ENCODE data around the gene GARIN5B.

Gene GARIN5B

DNA sequence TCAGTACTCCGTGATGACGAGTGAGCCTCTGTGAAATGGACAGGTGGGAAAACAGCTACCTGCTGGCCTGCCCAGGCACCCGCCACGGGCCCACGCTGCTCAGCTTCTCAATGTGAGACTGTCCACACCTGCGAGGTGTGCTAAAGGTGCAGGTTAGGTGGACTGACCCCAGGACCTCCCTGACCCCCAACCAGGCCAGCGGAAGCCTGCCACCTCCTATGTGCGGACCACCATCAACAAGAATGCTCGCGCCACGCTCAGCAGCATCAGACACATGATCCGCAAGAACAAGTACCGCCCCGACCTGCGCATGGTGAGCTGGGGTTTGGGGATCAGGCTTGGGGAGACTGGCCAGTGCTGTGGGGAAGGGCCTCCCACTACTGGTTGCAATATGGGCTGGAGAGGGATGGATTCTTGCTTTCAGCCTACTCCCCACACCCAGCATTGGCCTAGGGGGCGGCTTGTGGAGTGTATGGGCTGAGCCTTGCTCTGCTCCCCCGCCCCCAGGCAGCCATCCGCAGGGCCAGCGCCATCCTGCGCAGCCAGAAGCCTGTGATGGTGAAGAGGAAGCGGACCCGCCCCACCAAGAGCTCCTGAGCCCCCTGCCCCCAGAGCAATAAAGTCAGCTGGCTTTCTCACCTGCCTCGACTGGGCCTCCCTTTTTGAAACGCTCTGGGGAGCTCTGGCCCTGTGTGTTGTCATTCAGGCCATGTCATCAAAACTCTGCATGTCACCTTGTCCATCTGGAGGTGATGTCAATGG is 24.9 kb upstream of the GARIN5B start:
- DNase-seq, result no peak

DNA sequence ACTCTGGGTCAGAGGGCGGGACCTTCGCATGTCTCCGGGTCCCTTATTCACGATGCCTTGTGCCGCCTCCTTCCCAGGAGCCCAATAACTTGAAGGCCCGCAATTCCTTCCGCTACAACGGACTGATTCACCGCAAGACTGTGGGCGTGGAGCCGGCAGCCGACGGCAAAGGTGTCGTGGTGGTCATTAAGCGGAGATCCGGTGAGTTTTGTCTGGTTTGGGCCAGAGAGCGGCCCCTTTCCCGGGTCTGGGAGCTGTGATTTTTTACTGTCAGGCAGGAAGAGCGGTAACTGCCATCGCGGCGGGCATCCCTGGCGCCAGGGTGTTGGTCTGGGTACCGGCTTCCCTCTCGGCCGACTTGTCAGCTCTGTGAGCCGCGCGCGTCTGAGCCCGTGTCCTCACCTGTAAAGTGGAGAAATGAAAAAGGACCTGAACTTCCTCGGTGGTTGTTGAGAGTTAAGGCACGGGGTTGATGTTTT is 23.5 kb upstream of the GARIN5B start:
- no peak for DNase-seq

DNA sequence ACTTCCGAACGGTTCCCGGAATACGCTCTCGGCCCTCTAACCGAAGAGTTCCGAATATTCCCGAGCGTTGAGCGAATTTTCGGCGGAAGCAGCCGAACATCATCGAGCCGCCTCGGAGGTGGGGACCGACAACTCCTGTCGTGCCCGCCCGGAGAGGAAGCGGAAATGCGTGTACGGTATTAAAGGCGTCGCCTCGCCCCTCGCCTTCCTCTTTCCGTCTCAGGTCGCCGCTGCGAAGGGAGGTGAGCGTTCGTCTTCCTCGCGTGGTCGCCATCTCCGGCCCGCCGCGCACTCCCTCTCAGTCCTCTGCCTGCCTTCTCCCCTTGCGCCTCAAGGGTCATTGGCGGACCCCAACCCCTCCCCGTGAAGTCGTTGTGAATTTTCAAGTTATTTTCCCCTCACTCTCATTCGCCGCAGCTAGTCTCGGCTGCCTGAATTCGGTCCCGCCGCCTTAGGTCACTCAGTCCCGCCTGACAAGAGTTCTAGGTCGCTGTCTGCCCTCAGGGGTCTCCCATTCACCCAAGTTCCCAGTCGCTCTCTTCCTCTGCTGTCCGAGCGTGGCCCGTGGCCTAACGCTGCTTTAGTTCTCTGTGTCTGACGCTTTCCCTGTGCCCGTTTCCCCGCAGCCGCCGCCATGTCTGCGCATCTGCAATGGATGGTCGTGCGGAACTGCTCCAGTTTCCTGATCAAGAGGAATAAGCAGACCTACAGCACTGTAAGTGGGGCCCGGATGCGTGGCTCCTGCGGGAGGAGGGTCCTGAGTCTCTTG is 22.8 kb upstream of the GARIN5B start, which contains the start of gene RPL28:
Gene RPL28, plus strand, starts transcription at position 209 of the 769 bp plus-strand sequence. Its CDS starts 426 bp downstream, at position 635.
- peak; percentile 99 for DNase-seq

DNA sequence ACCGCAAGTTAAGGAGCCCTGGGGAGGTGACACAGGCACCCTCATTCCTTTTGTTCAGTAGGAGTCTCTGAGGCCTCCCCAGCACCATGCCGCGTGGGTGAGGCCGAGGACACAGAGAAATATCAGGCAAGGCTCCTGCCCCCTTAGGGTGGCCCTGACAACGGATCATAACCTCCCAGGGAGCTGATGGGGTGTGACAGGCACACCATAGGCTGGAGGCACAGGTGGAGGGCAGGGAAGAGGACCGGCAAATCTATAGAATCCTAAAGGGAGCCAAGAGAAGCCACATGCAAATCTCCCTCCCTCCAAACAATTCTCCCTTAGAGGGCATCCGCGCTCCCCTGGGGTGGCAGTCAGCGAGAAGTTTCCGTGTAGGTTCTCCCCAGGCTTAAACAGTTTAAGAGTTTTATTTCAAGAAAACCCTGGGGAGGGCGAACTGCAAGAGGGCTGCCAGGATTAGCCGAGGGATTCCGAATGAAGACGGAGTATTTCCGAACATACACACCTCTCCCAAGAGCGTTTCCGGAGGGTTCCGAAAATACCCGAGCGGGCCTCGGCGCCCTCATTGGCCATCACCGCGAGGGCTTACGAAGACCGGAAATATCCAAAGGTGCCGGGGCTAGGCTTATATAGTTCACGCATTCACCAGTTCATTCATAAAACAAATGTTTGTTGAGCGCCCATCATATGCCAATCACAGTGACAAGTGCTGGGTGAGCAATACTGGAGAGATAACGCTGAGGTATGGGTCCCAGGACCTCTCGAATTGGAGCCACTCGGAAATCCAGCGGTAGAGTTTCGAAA is 22.1 kb upstream of the GARIN5B start:
- peak; percentile 96 for DNase-seq

DNA sequence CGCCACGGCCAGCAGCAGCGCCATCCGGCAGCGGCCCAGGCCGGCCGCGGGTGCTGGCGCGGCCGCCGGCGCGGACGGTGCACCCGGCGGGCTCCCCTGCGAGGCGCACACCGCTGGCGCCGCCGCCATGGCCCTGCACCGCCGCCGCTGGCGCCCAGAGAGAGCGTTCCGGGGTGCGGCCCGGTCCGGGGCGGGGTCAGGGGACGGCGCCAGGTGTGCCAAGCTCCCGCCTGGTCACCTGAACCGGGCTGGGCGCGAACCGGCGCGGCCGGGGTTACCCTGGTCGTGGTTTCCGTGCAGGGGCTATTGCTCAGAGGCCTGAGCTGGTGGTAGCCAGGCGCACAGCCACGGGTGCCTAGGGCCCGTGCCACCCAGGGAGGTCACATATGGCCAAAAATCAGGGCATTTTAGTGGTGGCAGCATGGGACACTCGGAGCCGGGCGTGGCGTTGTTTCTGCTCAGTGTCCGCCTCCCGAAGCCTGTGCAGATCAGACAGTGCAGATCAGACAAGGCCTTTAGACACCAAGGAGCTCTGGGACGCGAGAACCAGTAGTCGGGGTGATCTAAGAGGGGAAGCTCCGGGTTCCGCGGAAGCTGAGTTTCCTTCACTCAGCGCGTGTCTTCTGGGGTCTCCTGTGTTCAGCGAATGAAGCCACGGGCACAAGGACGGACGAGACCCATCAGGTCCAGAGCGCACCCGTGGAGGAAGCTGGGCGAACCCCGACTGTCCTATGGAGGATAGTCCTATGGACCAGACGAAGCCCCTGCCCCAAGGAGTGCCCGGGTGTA is 21.3 kb upstream of the GARIN5B start, which contains the start of gene TMEM238:
Gene TMEM238, minus strand, starts transcription at position 162 of the 789 bp plus-strand sequence. Its CDS starts 33 bp downstream, at position 129.
- peak; percentile 33 for DNase-seq

DNA sequence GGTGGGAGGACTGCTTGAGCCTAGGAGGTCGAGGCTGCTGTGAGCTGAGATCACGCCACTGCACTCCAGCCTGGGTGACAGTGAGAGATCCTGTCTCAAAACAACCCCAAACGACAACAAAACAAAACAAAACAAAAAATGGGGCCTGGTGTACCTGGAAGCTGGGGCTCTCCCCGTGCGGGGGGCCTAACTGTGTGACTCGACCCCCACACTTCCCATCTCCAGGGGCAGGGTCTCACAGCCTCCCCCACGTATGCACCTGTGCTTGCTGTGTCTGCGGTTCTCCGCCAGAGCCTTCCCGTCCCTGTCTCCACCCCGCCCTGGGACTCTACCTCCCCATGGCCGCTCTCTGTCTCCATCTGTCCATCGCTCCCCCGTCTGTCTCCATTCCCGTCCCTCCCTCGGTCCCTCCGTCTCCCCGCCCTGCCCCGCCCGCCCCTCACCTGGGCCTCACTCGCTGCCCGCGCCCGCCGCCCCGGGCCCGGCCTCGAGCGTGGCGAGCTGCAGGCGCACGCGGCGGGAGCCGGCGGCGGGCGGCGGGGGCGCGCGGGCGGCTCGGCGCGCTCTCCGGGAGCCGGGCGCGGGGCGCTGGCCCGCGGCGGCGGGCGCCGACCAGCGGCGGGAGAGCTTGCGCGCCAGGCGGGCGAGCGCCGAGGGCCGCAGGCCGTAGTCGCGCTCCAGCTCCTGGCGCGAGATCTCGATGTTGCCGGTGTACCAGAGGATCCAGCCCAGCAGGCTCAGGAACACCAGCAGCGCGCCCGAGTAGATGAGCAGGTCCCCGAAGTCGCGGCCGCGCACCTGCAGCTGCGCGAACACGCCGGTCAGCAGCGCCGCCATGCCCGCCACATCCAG is 20.4 kb upstream of the GARIN5B start:
- DNase-seq, result peak; percentile 34

DNA sequence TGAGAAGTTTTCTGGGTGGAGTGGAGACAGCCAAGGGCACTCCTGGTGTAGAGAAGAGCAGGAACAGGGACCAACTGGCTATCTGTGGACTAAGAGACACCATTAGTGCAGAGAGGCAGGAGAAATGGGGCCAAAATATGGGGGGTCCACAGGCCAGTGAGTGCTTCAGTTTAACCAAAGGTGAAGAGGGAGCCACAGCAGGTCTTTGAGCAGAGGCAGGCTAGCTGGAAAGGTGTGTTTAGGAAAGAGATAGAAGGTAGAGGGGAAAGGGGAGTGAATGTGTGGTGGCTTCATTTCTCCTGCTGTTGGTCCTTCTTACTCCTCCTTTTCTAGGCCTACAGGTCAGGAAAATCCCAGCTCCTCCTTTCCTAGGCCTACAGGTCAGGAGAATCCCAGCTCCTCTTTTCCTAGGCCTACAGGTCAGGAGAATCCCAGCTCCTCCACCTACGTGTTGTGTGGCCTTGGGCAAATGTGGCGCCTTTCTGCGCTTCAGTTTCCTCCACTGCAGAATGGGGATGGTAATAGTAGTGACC is 19.5 kb upstream of the GARIN5B start:
- DNase-seq, result no peak

DNA sequence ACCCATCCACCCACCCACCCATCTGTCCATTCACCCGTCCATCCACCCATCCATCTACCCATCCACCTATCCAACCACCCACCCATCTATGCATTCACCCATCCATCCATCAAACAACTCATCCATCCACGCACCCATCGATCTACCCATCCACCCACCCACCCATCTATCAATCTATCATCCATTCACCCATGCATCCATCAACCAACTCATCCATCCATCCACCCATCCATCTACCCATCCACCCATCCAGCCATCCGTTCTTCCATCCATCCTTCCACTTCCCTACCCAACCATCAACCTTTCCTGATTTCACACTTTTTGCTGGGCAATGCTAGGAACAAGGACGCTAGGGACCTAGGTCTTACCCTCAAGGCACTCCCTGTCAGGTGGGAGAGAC is 19.0 kb upstream of the GARIN5B start:
- no peak for DNase-seq

DNA sequence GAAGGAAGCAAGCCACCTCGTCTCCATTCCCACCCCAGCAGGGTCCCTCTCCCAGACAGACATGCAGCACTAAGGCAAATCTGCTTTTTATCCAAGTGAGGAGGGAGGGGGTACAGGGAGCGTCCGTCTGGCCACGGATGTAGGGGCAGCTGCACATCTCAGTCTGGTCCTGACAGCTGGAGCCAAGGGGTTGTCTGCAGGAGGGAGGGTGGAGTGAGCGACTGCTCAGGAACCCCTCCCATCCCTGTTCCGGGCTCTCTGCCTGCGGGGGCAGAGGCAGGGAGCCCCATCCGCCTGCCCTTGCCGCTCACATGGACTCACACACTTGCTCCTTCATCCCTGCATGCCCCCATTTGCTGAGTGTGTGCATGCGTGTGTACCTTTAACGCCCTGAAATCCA is 16.1 kb upstream of the GARIN5B start:
- no peak for DNase-seq

DNA sequence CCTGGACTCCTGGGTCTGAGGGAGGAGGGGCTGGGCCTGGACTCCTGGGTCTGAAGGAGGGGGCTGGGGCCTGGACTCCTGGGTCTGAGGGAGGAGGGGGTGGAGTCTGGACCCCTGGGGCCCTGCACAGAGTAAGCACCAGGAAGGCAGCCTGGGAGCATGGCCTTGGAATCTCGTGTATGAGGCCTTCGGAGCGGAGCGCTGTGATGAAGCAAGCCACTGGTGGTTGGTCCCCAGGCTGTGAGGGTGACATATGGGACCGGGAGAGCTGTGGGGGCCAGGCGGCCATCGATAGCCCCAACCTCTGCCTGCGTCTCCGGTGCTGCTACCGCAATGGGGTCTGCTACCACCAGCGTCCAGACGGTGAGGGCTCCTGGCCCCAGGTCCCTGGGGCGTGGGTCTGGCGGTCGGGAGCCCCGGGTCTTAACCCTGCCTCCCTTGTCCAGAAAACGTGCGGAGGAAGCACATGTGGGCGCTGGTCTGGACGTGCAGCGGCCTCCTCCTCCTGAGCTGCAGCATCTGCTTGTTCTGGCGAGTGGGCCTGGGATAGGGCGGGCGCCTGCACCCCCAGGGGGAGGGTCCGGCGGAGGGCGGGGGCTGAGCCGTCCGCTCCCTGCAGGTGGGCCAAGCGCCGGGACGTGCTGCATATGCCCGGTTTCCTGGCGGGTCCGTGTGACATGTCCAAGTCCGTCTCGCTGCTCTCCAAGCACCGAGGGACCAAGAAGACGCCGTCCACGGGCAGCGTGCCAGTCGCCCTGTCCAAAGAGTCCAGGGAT is 14.5 kb upstream of the GARIN5B start:
- no peak for DNase-seq

DNA sequence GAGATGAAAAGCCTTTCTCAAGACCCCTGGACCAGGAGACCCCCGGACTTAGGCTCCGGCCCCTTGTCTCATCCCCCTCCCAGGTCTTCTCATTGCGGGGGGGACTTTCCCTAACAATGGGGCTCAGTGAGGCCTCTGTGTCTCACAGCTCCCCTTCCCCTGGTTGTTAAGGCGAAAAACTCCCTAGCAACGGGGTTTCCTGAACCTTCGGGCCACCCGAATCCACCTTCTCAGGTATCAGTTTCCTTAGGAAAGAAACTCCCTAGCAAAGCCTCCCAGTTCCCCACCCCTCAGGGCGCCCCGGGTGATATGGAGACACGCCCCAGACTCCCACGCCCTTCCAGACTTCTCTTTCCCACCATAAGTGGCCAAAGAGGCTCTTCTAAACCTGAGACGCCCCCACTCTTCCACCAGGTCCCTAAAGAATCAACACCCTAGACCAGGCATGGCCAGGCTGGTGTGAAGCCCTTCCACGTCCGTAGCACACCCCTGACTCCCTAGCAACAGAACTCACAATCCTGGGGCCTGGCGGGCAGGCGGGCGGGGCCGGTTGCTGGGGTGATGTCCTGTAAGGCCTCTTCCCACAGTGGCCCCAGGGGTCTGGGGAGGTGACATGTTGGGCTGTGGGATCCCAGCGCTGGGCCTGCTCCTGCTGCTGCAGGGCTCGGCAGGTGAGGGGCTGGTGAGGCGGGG is 13.3 kb upstream of the GARIN5B start, which contains the start of gene TMEM190:
Gene TMEM190, plus strand, starts transcription at position 586 of the 693 bp plus-strand sequence. Its CDS starts 28 bp downstream, at position 614.
- no peak for DNase-seq

DNA sequence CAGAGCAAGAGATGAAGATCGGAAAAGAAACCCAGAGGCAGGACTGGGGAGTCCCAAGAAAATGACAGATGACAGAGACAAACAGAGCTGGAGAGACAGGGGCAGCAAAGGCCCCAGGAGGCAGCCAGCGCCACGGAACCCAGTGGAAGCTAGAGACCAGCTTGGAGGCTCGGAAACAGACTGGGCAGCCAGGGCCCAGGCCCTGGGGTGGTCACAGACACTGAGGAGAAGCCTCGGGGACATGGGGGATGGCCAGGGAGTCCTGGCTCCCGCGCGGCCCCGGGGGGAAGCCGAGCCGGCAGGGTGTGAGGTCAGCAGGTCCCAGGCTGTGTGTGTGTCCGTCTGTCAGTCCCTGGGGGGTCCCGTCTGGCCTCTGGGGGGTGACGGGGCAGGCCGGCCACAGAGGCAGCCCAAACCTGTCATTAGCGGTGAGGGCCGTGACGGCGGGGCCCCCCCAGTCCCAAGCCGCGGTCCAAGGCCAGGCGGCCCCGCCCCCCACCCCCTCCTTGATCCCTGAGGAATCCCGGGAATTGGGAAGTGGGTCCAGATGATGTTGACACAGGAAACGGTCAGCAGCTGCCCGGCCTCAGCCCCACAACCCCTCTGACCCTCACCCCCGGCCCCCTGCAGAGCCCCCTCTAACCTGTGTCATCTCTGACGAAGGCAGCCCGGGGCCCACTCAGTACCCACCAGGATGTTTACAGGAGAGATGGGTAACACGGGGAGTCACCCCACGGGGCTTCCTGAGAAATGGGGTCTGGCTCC is 11.1 kb upstream of the GARIN5B start:
- no peak for DNase-seq

DNA sequence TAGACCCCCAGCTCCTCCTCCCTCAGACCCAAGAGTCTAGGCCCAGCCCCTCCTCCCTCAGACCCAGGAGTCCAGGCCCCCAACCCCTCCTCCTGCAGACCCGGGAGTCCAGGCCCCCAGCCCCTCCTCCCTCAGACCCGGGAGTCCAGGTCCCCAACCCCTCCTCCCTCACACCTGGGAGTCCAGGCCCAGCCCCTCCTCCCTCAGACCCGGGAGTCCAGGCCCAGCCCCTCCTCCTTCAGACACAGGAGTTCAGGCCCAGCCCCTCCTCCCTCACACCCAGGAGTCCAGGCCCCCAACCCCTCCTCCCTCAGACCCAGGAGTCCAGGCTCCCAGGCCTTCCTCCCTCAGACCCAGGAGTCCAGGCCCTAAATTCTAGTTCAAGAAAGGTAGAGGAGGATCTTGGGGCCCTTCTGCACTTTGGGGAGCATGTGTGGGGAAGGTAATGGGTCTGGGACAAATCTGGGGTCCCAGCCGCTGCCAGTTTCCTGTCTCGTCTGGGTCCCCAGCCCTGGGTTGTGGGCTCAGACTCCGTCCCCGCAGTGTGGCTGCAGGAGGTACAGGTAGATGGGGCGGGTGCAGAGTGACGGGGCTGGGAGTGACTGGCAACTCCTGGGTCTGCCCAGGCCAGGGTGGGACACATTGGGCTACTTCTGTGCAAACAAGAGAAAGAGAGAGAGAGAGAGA is 10.4 kb upstream of the GARIN5B start:
- no peak for DNase-seq

DNA sequence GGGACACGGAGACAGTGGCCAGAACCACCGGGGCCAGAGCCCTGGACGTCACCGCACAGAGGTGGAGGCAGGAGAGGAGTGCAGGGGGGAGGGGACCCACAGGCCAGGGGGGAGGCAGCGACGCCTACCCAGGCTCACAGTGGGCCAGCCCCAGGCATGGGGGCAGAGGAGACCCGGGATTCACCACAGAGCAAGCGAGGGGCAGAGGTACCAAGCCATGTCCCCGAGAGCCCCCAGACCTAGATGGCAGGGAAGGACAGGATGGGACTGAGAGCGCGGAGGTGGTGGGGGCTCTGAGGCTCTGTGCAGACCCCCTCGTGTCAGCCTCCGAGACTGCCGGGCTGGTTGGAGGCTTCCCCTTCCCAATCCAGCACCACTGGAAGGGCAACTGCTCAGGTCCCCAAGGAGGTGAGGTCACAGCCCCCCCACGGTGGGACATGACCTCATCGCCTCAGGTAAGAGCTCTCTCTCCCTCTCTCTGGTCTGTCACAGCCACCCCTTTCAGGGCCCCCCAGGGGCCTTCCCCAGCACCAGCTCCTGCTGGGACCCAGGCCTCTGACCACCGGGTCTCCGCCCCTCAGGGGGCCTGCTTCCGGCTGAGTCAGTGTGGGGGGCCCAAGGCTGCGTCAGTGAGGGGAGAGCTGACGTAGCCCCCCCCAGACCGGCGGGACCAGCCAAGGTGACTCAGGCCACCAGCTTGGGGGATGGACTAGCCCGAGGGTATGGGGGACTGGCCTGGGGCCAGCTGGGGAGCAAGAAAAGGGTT is 9.4 kb upstream of the GARIN5B start:
- DNase-seq, result no peak

DNA sequence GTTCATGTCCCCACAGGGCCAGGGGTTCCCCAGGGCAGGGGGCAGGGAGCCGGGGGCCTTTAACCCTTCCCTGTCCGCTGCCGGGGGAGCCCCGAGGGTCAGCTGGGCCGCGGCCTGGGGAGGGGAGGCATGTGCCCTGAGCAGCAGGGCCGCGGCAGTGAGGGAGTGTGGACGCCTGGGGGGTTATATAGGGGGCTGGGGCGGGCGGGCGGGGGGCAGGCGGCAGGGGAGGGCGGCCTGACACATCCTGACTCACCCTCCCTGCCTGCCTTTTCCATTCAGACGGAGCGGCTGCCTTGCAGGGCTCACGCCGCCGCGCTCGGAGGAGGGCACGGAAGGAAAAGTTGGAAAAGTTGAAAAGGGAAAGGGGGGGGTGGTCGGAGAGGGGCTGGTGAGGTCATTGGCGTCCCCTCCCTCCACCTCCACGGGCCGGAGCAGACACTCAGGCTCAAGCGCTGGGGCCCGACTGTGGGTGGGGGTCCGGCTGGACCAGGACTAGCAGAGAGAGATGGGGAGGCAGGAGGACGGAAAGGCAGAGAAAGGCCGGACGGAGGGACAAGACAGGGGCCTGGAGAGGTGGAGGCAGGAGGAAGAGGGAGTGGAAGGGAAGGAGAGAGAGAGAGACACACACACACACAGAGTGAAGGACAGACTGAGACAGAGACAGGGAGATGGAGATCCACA is 7.4 kb upstream of the GARIN5B start, which contains the start of gene IL11:
Gene IL11, minus strand, starts transcription at position 159 of the 684 bp plus-strand sequence. Its CDS starts 153 bp downstream, at position 6.
- no peak for DNase-seq

DNA sequence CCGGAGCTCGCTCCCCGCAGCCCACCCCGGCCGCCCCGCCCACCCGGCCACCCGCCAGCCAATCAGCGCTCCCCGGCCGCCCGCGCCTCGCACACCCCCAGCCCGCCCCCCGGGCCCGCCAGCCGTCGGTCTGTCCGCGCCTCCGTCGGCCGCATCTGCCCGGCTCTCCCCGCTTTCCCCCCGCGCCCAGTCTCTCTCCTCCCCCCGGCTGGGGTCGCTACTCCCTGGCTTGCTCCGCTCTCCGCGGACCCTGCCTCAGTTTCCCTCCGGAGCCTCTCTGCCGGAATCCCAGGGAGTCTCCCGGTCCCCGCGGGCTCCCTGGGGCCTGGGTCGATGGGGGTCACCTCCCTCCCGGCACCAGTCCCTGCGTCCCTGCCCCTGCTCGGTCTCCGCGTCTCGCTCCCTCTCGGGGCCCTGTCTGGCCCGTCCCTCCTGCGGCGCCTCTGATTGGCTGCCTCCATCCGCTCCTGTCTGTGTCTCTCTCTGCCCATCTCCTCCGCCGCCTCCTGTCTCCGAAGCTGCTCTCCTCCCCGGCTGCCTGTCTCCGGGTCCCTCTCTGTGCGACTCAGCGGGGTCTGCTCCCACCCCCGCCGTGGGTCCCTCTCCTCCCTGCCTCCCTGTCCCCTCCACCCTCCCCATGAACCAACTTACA is 6.7 kb upstream of the GARIN5B start:
- DNase-seq, result no peak
